Esophagus squamous epithelium (tissue), 5 donors: ENCODE data around the gene GGN. TPM values are rescaled to one million over a fixed set of nuclear protein-coding genes. Genes with fewer than 3 reads are reported as not detected.

ENCODE experiments used
- DNase-seq: peaks from one replicate; lab custom pipeline; 2025; lab: John Stamatoyannopoulos, UW
- H3K27ac ChIP-seq, 4 donors: fragments of 200-600 bp; sonication (generic); one replicate each; pipeline ENCODE4 v1.5.1; 2016 to 2019; ENCODE audit warnings: mild to moderate bottlenecking in 1 of 4
- H3K27me3 ChIP-seq, 4 donors: fragments of 200-600 bp; sonication (generic); 1 replicate in 3 of 4; 2 replicates in 1 of 4; pipeline versions ENCODE4 v1.5.1 to v1.6.0; 2017 to 2021; ENCODE audit warnings: antibody characterized with exemption in 1 of 4
- H3K36me3 ChIP-seq, 3 donors: fragments of 200-600 bp; sonication (generic); one replicate each; pipeline ENCODE4 v1.5.1; 2016 to 2019
- H3K4me1 ChIP-seq, 3 donors: fragments of 200-600 bp; sonication (generic); one replicate each; pipeline ENCODE4 v1.5.1; 2017 to 2019
- H3K4me3 ChIP-seq, 4 donors: fragments of 200-600 bp; sonication (generic); 1 replicate in 3 of 4; 2 replicates in 1 of 4; pipeline ENCODE4 v1.5.1; 2016 to 2019; ENCODE audit warnings: mild to moderate bottlenecking in 2 of 4, moderate library complexity in 1 of 4
- H3K9me3 ChIP-seq, 3 donors: fragments of 200-600 bp; sonication (generic); one replicate each; pipeline ENCODE4 v1.5.1; 2016 to 2019
- POLR2A ChIP-seq, 4 donors: fragments of 450-650 bp; IDR thresholded peaks; one replicate each; pipeline ENCODE4 v1.6.1; 2017; ENCODE audit warnings: antibody characterized with exemption in 4 of 4, mild to moderate bottlenecking in 4 of 4, moderate library complexity in 3 of 4
- WGBS, 2 donors: methylation state at CpG; one replicate each; pipeline ENCODE4 v1.1.5; 2018; 5-methylcytosine and 5-hydroxymethylcytosine counted together
- intact Hi-C: fragments of 100-400 bp; cut with DNase I; formaldehyde crosslinking; loops from one replicate; pipeline ENCODE4 v1.15.0; 2022
- total RNA-seq, 4 donors: library from RNA; depleted of rRNA; stranded (reverse); fragments of >200 nt; gene quantifications; one replicate each; pipeline ENCODE4 v1.1.0, GENCODE V29; 2016
- TF ChIP-seq, protein P1 (sequence below), 6 experiments: fragments of 450-650 bp in 4 of 6; fragments of 200-600 bp in 2 of 6; sonication (generic) in 2 of 6; IDR thresholded peaks; one replicate each; pipeline ENCODE4 v1.5.1; 2016 to 2019; ENCODE audit warnings: antibody characterized with exemption in 6 of 6, mild to moderate bottlenecking in 4 of 6, moderate library complexity in 4 of 6
- donor health status: DM: yes; HTN: yes; CAD: no.

GGN gene
- total RNA-seq, 4 donors from 2014 or later, result 0.15 TPM; not detected in 3

DNA sequence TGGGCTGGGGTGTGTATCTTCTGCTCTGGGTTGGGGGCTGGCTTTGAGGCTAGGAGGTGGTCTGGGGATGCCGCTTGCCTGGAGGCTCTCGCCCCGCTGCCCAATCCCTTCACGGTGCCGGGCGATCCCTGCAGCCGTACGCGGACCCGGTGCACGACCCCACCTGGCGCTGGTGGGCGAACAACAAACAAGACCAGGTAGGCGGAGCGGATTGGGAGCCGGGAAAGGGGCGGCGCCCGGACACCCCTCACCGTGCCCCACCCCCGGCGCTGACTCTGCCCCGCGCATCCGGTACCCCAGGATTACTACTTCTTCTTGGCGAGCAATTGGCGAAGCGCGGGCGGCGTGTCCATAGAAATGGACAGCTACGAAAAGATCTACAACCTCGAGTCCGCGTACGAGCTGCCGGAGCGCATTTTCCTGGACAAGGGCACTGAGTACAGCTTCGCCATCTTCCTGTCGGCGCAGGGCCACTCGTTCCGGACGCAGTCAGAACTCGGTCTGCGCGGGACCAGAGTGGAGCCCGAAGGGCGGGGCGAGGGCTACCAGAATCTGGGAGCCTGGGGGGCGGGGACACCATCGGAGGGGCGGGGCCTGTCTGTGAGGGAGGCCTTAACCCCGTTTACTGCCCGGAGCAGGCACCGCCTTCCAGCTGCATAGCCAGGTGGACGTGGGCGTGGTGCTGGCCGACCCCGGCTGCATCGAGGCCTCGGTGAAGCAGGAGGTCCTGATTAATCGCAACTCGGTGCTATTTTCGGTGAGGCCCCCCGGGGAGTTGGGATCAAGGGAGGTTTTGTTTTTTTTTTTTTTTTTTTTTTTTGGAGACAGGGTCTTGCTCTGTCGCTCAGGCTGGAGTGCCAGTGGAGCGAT is 25.5 kb downstream of the GGN start:
- H3K27ac ChIP-seq, result peak overlapping the region; percentile 56 to 86 (median 84)

DNA sequence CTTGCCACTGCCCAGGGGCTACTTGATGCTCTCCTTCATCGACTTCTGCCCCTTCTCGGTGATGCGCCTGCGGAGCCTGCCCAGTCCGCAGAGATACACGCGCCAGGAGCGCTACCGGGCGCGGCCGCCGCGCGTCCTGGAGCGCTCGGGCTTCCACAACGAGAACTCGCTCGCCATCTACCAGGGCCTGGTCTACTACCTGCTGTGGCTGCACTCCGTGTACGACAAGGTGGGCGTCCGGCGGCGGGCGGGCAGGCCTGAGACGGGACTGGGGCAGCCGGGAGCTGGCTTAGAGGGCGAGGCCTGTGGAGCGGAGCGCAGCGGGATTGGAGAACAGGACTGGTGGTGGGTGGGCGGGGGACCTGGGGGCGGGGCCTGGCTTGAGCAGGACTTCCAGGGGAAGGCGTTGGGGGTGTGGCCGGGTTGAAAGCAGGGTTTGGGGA is 26.2 kb downstream of the GGN start:
- WGBS, 2 donors, result 3% methylated on average over 8 of the region's 37 CpGs; no CpG with 5 or more reads in 1 of the 2 donors
- H3K27ac ChIP-seq, result peak overlapping the region; percentile 56 to 86 (median 84)
- TF ChIP-seq, protein P1, sequence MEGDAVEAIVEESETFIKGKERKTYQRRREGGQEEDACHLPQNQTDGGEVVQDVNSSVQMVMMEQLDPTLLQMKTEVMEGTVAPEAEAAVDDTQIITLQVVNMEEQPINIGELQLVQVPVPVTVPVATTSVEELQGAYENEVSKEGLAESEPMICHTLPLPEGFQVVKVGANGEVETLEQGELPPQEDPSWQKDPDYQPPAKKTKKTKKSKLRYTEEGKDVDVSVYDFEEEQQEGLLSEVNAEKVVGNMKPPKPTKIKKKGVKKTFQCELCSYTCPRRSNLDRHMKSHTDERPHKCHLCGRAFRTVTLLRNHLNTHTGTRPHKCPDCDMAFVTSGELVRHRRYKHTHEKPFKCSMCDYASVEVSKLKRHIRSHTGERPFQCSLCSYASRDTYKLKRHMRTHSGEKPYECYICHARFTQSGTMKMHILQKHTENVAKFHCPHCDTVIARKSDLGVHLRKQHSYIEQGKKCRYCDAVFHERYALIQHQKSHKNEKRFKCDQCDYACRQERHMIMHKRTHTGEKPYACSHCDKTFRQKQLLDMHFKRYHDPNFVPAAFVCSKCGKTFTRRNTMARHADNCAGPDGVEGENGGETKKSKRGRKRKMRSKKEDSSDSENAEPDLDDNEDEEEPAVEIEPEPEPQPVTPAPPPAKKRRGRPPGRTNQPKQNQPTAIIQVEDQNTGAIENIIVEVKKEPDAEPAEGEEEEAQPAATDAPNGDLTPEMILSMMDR (IDR thresholded peaks at IDR 0.05), result peak in 3 of 6 experiments; percentile 37 to 56 (median 47)
- TF ChIP-seq POLR2A (IDR thresholded peaks at IDR 0.05), result no peak
- peak overlapping the region; percentile 50 to 81 (median 66) for H3K4me3 ChIP-seq
- H3K4me1 ChIP-seq, result peaks cover 3 to 22% (median 13%) of the 10 kb centered on the region in 3 donors
- peak; percentile 27 for DNase-seq
- H3K27me3 ChIP-seq, result peaks cover 0 to 60% (median 0%) of the 10 kb centered on the region in 4 donors
- H3K9me3 ChIP-seq, result no peaks in the 10 kb centered on the region
- intact Hi-C loops, result no loop called here
- no peaks in the 10 kb centered on the region for H3K36me3 ChIP-seq

More for the DNA sequence above, 25.5 kb downstream of the GGN start:
- intact Hi-C loops, result no loop called here
- 0 to 2% methylated on average over 4 to 37 of the region's 68 CpGs for WGBS, 2 donors
- Histone ChIP-seq H3K36me3 (no peaks in the 10 kb centered on the region), H3K27me3 (peaks cover 0 to 58% (median 0%) of the 10 kb centered on the region in 4 donors), H3K4me1 (peaks cover 3 to 22% (median 13%) of the 10 kb centered on the region in 3 donors), H3K9me3 (no peaks in the 10 kb centered on the region), H3K4me3 (peak overlapping the region; percentile 50 to 81 (median 66))
- DNase-seq, result peak; percentile 39
- TF ChIP-seq POLR2A (IDR thresholded peaks at IDR 0.05), result peak in 1 of 4 donors; percentile 45
- TF ChIP-seq, protein P1 (IDR thresholded peaks at IDR 0.05), result no peak

DNA sequence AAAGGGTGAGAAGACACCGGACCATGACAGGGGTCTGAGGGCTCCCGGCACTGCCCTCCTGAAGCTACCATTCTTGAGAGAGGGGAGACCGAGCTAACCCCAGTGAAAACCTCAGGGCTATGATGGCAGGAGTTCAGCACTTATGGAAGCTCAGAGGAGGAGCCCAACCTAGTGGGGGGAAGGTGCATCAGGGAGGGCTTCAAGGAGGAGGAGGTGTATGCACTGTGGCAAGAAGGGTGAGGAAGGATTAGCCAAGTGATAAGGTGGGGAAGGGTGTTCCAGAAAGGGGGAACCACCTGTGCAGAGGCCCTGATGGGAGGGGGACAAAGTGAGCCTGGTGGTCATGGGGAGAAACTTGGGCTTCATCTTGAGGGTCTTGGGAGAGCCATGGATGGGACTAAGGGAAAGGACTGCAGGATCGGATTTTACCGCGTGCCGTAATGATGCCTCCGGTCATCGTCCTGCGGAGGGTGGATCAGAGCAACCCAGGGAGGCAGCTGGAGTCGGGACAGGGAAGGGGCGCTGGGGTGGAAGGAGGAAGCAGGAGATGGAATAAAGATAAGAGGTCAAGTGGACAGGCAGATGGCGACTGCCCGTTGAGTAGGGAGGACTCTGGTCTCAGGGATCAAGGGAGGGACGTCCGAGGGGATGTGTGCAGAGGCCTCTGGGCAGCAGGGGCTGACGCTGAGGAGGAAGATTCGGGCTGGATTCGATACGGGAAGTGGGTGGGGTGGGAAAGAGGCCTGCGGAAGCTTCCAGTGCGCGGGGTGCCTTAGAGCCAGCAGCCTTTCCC is 26.8 kb downstream of the GGN start:
- intact Hi-C loops, result no loop called here
- 16 to 25% methylated on average over 22 to 23 of the region's 23 CpGs for WGBS, 2 donors
- Histone ChIP-seq H3K4me3 (peak overlapping the region; percentile 50 to 81 (median 66)), H3K9me3 (no peaks in the 10 kb centered on the region), H3K4me1 (peaks cover 3 to 22% (median 13%) of the 10 kb centered on the region in 3 donors), H3K27me3 (peaks cover 0 to 60% (median 0%) of the 10 kb centered on the region in 4 donors), H3K36me3 (no peaks in the 10 kb centered on the region), H3K27ac (peak overlapping the region; percentile 56 to 86 (median 84))
- DNase-seq, result no peak
- TF ChIP-seq, protein P1 (IDR thresholded peaks at IDR 0.05), result no peak
- TF ChIP-seq POLR2A (IDR thresholded peaks at IDR 0.05), result no peak

DNA sequence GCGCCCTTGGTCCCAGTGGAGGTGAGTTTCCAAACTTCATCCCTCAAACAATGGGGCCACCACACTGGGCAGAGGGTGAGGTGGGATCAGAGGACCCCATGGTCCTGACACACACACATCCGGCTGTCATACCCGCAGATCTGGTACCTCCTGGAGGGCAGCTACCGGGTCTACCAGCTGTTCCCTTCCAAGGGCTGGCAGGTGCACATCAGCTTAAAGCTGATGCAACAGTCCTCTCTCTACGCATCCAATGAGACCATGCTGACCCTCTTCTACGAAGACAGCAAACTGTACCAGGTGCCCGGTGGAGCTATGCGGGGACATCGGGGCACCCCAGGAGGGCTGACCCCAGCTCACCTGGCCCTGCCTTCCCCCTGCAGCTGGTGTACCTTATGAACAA is 27.5 kb downstream of the GGN start:
- H3K4me1 ChIP-seq, result peaks cover 3 to 22% (median 13%) of the 10 kb centered on the region in 3 donors
- no peak for TF ChIP-seq POLR2A (IDR thresholded peaks at IDR 0.05)
- TF ChIP-seq, protein P1 (IDR thresholded peaks at IDR 0.05), result no peak
- no peaks in the 10 kb centered on the region for H3K9me3 ChIP-seq
- 58 to 68% methylated on average over 4 to 7 of the region's 9 CpGs for WGBS, 2 donors
- intact Hi-C loops, result no loop called here
- no peak overlapping the region for H3K27ac ChIP-seq
- no peak for DNase-seq
- no peak overlapping the region for H3K4me3 ChIP-seq
- H3K27me3 ChIP-seq, result peaks cover 0 to 64% (median 0%) of the 10 kb centered on the region in 4 donors
- H3K36me3 ChIP-seq, result no peaks in the 10 kb centered on the region
